ENCODE results near the gene UGT1A8. TPM values are rescaled to one million over a fixed set of nuclear protein-coding genes. Genes with fewer than 3 reads are reported as not detected.

Gene UGT1A8
- total RNA-seq, 1 donor from 2014 or later = not detected

DNA sequence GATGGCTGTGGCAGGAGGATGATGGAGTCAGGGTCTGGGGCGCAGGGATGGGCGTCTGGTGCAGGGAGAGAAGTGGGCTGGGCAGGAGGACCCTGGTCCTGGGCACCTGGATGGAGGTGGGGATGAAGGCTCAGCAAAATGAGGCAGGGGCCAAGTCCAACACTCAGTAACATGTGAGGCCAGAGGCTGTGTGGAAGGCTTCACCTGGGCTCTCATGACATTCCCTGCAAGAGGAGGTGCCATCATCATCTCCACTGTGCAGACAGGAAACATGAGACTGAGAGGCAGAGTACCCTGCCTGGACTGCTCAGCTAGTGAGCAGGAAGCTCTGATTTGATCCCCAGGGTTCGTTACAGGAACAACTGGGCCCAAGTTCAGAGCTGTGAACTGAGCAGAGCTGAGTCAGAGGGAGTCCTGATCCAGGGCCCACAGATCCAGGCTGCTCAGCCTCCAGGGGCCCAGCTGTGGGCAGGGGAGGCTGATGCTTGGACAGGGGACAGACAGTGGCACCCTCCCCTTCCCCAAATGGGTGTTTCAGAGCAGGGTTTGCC, 200.0 kb downstream of the UGT1A8 start:
- H3K27me3 Mint-ChIP-seq = peaks cover 20% of the 10 kb centered on the region
- H3K27ac Mint-ChIP-seq = no peak overlapping the region
- no peaks in the 10 kb centered on the region for H3K36me3 Mint-ChIP-seq (ENCODE audit: low read depth)
- H3K9me3 Mint-ChIP-seq = no peaks in the 10 kb centered on the region
- ChIA-PET POLR2A (no interaction called here), CTCF (no interaction called here)
- intact Hi-C loops (cut with micrococcal nuclease) = no loop called here
- no peaks in the 10 kb centered on the region for H3K4me1 Mint-ChIP-seq
- DNase-seq (no peak), ATAC-seq (ENCODE audit: low read depth) (no peak)
- TF ChIP-seq, protein P1, sequence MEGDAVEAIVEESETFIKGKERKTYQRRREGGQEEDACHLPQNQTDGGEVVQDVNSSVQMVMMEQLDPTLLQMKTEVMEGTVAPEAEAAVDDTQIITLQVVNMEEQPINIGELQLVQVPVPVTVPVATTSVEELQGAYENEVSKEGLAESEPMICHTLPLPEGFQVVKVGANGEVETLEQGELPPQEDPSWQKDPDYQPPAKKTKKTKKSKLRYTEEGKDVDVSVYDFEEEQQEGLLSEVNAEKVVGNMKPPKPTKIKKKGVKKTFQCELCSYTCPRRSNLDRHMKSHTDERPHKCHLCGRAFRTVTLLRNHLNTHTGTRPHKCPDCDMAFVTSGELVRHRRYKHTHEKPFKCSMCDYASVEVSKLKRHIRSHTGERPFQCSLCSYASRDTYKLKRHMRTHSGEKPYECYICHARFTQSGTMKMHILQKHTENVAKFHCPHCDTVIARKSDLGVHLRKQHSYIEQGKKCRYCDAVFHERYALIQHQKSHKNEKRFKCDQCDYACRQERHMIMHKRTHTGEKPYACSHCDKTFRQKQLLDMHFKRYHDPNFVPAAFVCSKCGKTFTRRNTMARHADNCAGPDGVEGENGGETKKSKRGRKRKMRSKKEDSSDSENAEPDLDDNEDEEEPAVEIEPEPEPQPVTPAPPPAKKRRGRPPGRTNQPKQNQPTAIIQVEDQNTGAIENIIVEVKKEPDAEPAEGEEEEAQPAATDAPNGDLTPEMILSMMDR (IDR thresholded peaks at IDR 0.05) = no peak
- H3K4me3 Mint-ChIP-seq = no peak overlapping the region

DNA sequence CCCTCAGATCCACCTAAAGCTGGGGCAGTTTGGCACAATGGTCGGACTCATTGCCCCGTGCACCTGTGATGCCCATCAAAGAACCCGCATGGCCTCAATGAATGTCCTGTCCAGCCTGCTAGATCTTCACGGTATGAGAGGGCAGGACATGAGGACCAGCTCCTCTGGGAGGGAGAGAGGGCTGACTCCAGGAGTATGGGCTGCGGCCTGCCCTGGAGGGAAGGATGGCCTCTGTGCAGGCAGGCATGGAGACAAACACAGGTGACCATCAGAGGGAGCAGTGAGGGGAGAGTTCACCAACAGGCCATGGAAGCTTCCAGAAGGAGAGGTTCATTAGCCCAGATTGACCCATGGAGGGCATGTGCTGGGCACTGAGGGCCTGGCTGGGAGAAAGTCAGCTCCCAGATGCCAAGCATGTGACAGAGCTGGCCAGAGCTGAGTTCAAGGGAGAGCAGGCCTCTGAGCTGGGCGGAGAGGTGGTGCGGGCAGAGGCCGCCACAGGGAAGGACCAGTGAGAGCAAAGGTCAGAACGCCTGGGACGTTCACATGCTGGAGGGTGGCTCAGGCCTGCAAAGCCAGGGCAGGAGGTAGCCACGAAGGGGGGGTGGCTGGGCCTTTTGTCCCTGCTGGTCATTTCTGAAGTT, 200.7 kb downstream of the UGT1A8 start:
- H3K4me1 Mint-ChIP-seq = no peaks in the 10 kb centered on the region
- CTCF ChIA-PET = no interaction called here
- no peak for DNase-seq
- no peak overlapping the region for H3K27ac Mint-ChIP-seq
- POLR2A ChIA-PET = no interaction called here
- ATAC-seq (ENCODE audit: low read depth) = no peak
- H3K36me3 Mint-ChIP-seq (ENCODE audit: low read depth) = no peaks in the 10 kb centered on the region
- peaks cover 20% of the 10 kb centered on the region for H3K27me3 Mint-ChIP-seq
- H3K9me3 Mint-ChIP-seq = no peaks in the 10 kb centered on the region
- no peak overlapping the region for H3K4me3 Mint-ChIP-seq
- TF ChIP-seq, protein P1 (IDR thresholded peaks at IDR 0.05) = no peak
- intact Hi-C loops (cut with micrococcal nuclease) = no loop called here

DNA sequence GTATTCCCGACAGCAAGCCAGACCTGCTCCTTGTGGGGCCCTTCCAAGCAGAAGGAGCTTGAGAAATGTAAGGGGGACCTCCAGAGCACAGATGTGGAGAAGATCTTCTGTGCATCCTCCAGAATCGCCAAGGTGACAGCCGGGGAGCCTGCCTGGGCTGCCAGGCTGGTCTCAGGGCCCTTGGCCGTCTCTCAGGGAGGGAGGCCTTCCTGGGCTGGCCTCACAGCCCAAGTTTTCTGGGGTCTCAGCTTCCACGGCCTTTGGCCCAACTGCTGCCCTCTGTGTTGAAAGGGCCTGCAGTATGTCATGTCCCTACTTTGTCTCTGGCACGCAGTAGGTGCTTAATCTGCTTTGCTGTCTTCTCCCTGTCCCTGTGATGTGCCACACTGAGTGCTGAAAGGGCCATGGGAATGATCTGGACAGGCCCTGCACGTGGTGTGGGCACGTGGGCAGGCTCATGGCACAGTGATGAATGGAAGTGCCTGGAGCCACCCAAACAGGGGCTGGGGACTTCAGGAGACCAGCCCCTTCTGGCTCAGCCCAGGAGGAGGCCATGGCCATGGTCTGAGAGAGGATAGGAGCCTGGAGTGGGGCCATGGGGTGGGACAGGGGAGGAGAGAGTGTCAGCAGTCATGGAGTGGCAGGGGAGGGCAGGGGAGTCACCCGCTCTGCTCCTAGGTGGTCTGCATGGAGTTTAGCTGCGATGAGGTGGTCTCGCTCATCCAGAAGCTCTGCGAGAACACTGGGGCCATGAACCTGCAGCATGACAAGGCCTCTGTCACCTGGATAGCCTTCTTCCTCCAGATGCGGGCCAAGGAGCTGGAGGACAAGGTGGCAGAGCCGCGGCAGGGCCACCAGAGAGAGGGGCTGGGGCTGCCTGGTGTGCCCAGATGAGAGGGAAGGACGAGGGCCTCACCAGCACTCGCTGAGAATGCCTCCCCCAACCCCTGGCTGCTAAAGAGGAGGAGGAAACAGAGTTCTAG, 201.5 kb downstream of the UGT1A8 start:
- ChIA-PET POLR2A (no interaction called here), CTCF (no interaction called here)
- H3K27me3 Mint-ChIP-seq = peaks cover 20% of the 10 kb centered on the region
- no peak for ATAC-seq (ENCODE audit: low read depth)
- no peak for DNase-seq
- TF ChIP-seq, protein P1 (IDR thresholded peaks at IDR 0.05) = no peak
- H3K36me3 Mint-ChIP-seq (ENCODE audit: low read depth) = no peaks in the 10 kb centered on the region
- H3K9me3 Mint-ChIP-seq = no peaks in the 10 kb centered on the region
- H3K27ac Mint-ChIP-seq = no peak overlapping the region
- H3K4me1 Mint-ChIP-seq = no peaks in the 10 kb centered on the region
- no peak overlapping the region for H3K4me3 Mint-ChIP-seq
- intact Hi-C loops (cut with micrococcal nuclease) = no loop called here

DNA sequence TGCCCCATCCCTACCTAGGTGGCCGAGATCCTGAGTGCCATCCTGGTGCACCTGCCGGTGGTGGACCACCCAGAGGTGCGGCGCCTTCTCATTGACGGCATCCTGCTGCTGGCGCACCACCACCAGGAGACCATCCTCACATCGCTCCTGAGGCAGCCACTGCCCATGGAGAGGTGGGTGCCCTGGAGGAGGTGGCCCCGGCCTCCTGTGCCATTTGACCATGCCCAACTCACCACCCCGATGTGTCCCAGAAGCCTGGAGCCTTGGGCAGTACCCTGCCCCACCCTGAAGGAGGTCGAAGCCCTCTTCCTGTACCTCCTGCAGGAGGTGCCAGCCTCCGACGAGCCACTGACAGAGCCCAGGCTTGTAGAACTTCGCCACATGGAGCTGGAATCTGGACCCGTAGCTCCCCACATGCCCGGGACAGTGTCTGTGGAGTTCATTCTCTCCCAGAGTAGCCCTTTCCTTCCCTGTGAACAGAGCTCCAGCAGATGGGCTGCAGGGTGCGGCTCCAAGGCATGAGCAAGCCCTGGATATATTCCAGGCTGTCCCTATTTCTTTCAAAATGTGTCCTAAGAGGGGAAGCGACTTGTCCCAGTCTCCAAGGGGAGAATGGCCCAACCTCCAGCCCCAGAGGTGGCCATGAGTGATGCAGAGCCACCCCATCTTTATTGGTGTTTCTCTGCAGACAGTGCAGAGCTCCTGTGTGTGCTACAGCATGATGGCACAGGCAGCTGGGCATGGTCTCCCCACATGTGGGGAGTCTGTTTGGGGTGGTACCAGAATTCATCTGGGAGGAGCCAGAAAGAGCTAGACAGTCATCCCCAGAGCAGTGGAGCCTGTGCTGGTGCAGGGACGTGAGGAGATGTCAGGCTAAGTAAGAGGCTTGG, 202.7 kb downstream of the UGT1A8 start:
- Mint-ChIP-seq H3K4me1 (no peaks in the 10 kb centered on the region), H3K27me3 (peaks cover 17% of the 10 kb centered on the region), H3K4me3 (no peak overlapping the region), H3K36me3 (ENCODE audit: low read depth) (no peaks in the 10 kb centered on the region), H3K9me3 (no peaks in the 10 kb centered on the region), H3K27ac (no peak overlapping the region)
- ATAC-seq (ENCODE audit: low read depth) (no peak), DNase-seq (no peak)
- POLR2A ChIA-PET = no interaction called here
- intact Hi-C loops (cut with micrococcal nuclease) = no loop called here
- CTCF ChIA-PET = no interaction called here
- TF ChIP-seq, protein P1 (IDR thresholded peaks at IDR 0.05) = no peak

All from activated B cell treated with CpG ODN at 0.5 μM for 24 hours (primary cell).